Type B pancreatic cell (in vitro differentiated cells): Measurements from ENCODE around the gene SPATA31D4. TPM values are rescaled to one million over a fixed set of nuclear protein-coding genes. Genes with fewer than 3 reads are reported as not detected.
"Not testable (repeated sequence)": the region's sequence is repeated elsewhere in the genome, so short reads cannot be mapped to it uniquely, and the experiment has no call there.

ENCODE experiments used
- DNase-seq: peaks from one replicate; pipeline ENCODE4 v3.0.0; 2021; ENCODE audit warnings: mixed read lengths; ENCODE audit not compliant: unreplicated experiment; ENCODE audit errors: extremely low spot score
- H3K27ac Mint-ChIP-seq: 2 replicates; pipeline ENCODE4 v1.8.0; 2021; ENCODE audit warnings: mild to moderate bottlenecking, mixed read lengths
- H3K27me3 Mint-ChIP-seq: 2 replicates; pipeline ENCODE4 v1.8.0; 2021; ENCODE audit warnings: mixed read lengths
- H3K36me3 Mint-ChIP-seq: 2 replicates; pipeline ENCODE4 v1.8.0; 2021; ENCODE audit warnings: mixed read lengths
- H3K4me1 Mint-ChIP-seq: one replicate; pipeline ENCODE4 v1.8.0; 2021; ENCODE audit warnings: mixed read lengths; ENCODE audit not compliant: unreplicated experiment
- H3K4me3 Mint-ChIP-seq: 2 replicates; pipeline ENCODE4 v1.8.0; 2021; ENCODE audit warnings: mild to moderate bottlenecking, mixed read lengths
- H3K9me3 Mint-ChIP-seq: 2 replicates; pipeline ENCODE4 v1.8.0; 2021; ENCODE audit warnings: mixed read lengths
- CTCF ChIP-seq: fragments of 200-600 bp; sonication (generic); conservative IDR thresholded peaks from 2 replicates; pipeline ENCODE4 v1.5.0; 2021; ENCODE audit warnings: antibody characterized with exemption, mild to moderate bottlenecking
- long read RNA-seq: library from polyadenylated mRNA; unstranded; transcript quantifications from one replicate; pipeline ENCODE4 v2.0.0, GENCODE V29; 2020
- total RNA-seq: library from RNA; stranded (reverse); gene quantifications from 2 replicates; pipeline ENCODE4 v1.2.1, GENCODE V29; 2021; ENCODE audit warnings: low replicate concordance

The SPATA31D4 gene
- total RNA-seq, result not detected in 2 replicates
- long read RNA-seq, result 0 reads

GRCh38 chr9:81928305-81928704 is at the start of gene SPATA31D4:
TSS of gene SPATA31D4 (plus strand) at chr9:81928428. CDS start at chr9:81928514, 86 bp downstream.
- H3K27me3 Mint-ChIP-seq, H3K27ac Mint-ChIP-seq, H3K9me3 Mint-ChIP-seq, DNase-seq, H3K4me3 Mint-ChIP-seq, H3K4me1 Mint-ChIP-seq, H3K36me3 Mint-ChIP-seq: not testable (repeated sequence)

DNA sequence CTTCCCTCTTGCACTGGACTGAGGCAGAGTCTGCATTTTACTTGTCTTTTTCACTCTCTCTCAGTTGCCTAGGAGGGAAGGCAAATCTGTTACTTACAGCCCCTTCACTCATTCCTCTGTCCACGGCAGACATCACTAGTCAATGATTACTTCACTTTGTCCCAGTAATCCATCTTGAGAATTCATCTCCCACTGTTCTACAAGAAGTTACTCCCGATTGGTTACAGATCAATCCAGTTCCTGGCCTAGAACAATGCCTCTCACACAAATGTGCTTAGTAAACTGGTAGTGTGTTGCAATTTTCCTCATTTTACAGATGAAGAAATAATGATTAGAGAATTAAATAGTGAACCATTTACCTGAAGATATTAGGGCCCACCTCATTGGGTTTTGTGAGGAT is 49.7 kb upstream of the SPATA31D4 start:
- Mint-ChIP-seq H3K27ac (no peak overlapping the region), H3K4me1 (no peaks in the 10 kb centered on the region), H3K36me3 (no peaks in the 10 kb centered on the region), H3K27me3 (no peaks in the 10 kb centered on the region), H3K4me3 (no peak overlapping the region), H3K9me3 (no peaks in the 10 kb centered on the region)
- no peak for DNase-seq
- TF ChIP-seq CTCF, result no peak

- Mint-ChIP-seq H3K27me3 (no peaks in the 10 kb centered on the region), H3K4me1 (peaks cover 6% of the 10 kb centered on the region), H3K27ac (no peak overlapping the region), H3K36me3 (no peaks in the 10 kb centered on the region), H3K4me3 (no peak overlapping the region), H3K9me3 (no peaks in the 10 kb centered on the region)
- no peak for TF ChIP-seq CTCF
- no peak for DNase-seq
Observed at GRCh38 chr9:81879501-81879916, 48.7 kb upstream of the SPATA31D4 start.

- Mint-ChIP-seq H3K36me3 (no peaks in the 10 kb centered on the region), H3K4me1 (peaks cover 14% of the 10 kb centered on the region), H3K27me3 (no peaks in the 10 kb centered on the region), H3K9me3 (no peaks in the 10 kb centered on the region), H3K4me3 (no peak overlapping the region), H3K27ac (no peak overlapping the region)
- no peak for DNase-seq
- TF ChIP-seq CTCF, result no peak
Observed at GRCh38 chr9:81885602-81886001, 42.6 kb upstream of the SPATA31D4 start.

DNA sequence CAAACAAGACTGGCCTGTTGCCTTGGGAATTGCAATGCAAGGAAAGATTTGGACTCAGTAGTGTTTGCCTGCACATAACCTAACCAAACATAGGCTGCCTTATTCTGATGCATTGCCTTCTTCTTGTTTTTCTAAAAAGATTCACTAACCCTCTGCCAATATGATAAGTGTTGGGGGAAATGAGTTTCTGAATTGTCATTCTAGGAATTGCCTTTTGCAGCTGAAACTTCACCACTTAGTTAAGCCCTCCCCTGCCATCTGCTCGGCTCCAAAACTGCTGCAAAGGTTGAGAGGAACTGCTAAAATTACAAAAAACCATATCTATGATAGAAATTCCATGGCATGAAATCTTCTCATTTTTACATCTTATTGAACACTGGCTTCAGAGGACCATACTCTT is 41.6 kb upstream of the SPATA31D4 start:
- Mint-ChIP-seq H3K4me1 (peaks cover 14% of the 10 kb centered on the region), H3K9me3 (no peaks in the 10 kb centered on the region), H3K27ac (no peak overlapping the region), H3K36me3 (no peaks in the 10 kb centered on the region), H3K4me3 (no peak overlapping the region), H3K27me3 (no peaks in the 10 kb centered on the region)
- TF ChIP-seq CTCF, result no peak
- no peak for DNase-seq

DNA sequence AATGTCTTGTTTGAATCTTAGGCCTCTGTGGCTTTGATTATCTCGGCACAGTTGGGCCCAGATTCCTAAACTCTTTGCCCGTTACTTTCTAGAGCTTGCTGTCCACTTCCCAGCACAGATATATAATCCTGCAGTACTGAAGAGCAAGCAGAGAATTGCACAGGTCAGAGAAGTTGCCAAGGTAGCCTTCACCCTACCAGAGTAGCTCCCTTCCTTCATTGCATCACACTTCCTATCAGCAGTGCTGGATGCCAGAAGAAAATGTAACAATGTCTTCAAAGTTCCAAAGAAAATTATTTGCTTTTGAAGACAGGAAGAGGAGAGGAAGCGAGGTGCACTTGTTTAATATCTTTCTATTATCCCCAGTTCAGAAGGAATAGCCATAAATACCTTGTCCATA is 38.1 kb upstream of the SPATA31D4 start:
- H3K27me3 Mint-ChIP-seq, result no peaks in the 10 kb centered on the region
- TF ChIP-seq CTCF, result no peak
- DNase-seq, result no peak
- peaks cover 8% of the 10 kb centered on the region for H3K4me1 Mint-ChIP-seq
- no peak overlapping the region for H3K4me3 Mint-ChIP-seq
- no peaks in the 10 kb centered on the region for H3K36me3 Mint-ChIP-seq
- no peaks in the 10 kb centered on the region for H3K9me3 Mint-ChIP-seq
- H3K27ac Mint-ChIP-seq, result no peak overlapping the region
